OCI-LY3 (cell line): ENCODE results near the gene GAL3ST2.

ENCODE experiments used
- EZH2phosphoT487 ChIP-seq: fragments of 200-600 bp; shearing (Covaris generic); IDR thresholded peaks from 2 replicates; pipeline ENCODE4 v1.6.1; 2018; ENCODE audit warnings: antibody characterized with exemption, mixed run types, low read depth
- TF ChIP-seq, protein P1 (sequence below): fragments of 200-600, 300-600 bp; sonication (generic); IDR thresholded peaks from 2 replicates; pipeline ENCODE4 v1.5.1; 2014; ENCODE audit warnings: antibody characterized with exemption, low read length, low read depth

DNA sequence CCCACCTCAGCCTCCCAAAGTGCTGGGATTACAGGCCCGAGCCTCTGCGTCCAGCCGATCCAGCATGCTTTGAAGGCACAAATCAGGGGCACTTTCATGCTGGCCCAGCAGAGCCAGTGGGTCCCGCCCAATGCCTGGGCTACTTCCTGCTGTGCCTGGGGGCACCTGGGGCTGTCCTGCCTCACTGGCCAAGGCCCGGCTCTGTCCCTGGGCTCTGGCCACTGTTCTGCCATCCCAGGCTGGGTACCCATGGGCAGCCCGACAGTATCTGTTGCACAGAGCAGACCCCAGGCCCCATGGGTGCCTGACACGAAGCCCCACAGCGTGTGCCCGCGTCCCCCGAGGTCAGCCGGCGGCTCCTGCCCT lies 6.8 kb upstream of the GAL3ST2 start:
- TF ChIP-seq, protein P1, sequence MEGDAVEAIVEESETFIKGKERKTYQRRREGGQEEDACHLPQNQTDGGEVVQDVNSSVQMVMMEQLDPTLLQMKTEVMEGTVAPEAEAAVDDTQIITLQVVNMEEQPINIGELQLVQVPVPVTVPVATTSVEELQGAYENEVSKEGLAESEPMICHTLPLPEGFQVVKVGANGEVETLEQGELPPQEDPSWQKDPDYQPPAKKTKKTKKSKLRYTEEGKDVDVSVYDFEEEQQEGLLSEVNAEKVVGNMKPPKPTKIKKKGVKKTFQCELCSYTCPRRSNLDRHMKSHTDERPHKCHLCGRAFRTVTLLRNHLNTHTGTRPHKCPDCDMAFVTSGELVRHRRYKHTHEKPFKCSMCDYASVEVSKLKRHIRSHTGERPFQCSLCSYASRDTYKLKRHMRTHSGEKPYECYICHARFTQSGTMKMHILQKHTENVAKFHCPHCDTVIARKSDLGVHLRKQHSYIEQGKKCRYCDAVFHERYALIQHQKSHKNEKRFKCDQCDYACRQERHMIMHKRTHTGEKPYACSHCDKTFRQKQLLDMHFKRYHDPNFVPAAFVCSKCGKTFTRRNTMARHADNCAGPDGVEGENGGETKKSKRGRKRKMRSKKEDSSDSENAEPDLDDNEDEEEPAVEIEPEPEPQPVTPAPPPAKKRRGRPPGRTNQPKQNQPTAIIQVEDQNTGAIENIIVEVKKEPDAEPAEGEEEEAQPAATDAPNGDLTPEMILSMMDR: no peak
- no peak for TF ChIP-seq EZH2phosphoT487
